ENCODE results near the gene ZXDC.

Gene ZXDC

GRCh38 chr3:126438746-126439145 lies 36.9 kb downstream of the ZXDC start:
- H3K27me3 ChIP-seq (replicated peaks; ENCODE audit: control insufficient read depth, insufficient read depth, low read length), result no peaks in the 10 kb centered on the region
- peaks cover 4% of the 10 kb centered on the region for H3K36me3 ChIP-seq (ENCODE audit: control insufficient read depth, insufficient read depth, low read length)
- H3K4me3 ChIP-seq (replicated peaks; ENCODE audit: low read depth, low read length), result no peak overlapping the region
- no peak for DNase-seq (ENCODE audit: extremely low read depth, insufficient read length)
- TF ChIP-seq CTCF (IDR thresholded peaks at IDR 0.05; ENCODE audit: insufficient read depth, low read length, poor library complexity, severe bottlenecking), result no peak

GRCh38 chr3:126438186-126438585 lies 37.5 kb downstream of the ZXDC start:
- no peak for DNase-seq (ENCODE audit: extremely low read depth, insufficient read length)
- Histone ChIP-seq H3K4me3 (replicated peaks; ENCODE audit: low read depth, low read length) (no peak overlapping the region), H3K27me3 (replicated peaks; ENCODE audit: control insufficient read depth, insufficient read depth, low read length) (no peaks in the 10 kb centered on the region), H3K36me3 (ENCODE audit: control insufficient read depth, insufficient read depth, low read length) (peaks cover 4% of the 10 kb centered on the region)
- no peak for TF ChIP-seq CTCF (IDR thresholded peaks at IDR 0.05; ENCODE audit: insufficient read depth, low read length, poor library complexity, severe bottlenecking)

- Histone ChIP-seq H3K4me3 (replicated peaks; ENCODE audit: low read depth, low read length) (no peak overlapping the region), H3K27me3 (replicated peaks; ENCODE audit: control insufficient read depth, insufficient read depth, low read length) (no peaks in the 10 kb centered on the region), H3K36me3 (ENCODE audit: control insufficient read depth, insufficient read depth, low read length) (peaks cover 4% of the 10 kb centered on the region)
- TF ChIP-seq CTCF (IDR thresholded peaks at IDR 0.05; ENCODE audit: insufficient read depth, low read length, poor library complexity, severe bottlenecking), result no peak
- DNase-seq (ENCODE audit: extremely low read depth, insufficient read length), result no peak
Measured at GRCh38 chr3:126436826-126437717, 38.6 kb downstream of the ZXDC start.

- no peak for DNase-seq (ENCODE audit: extremely low read depth, insufficient read length)
- Histone ChIP-seq H3K36me3 (ENCODE audit: control insufficient read depth, insufficient read depth, low read length) (no peaks in the 10 kb centered on the region; the same call in 1 of the 2 replicates), H3K4me3 (replicated peaks; ENCODE audit: low read depth, low read length) (no peak overlapping the region), H3K27me3 (replicated peaks; ENCODE audit: control insufficient read depth, insufficient read depth, low read length) (no peaks in the 10 kb centered on the region)
- no peak for TF ChIP-seq CTCF (IDR thresholded peaks at IDR 0.05; ENCODE audit: insufficient read depth, low read length, poor library complexity, severe bottlenecking)
Measured at GRCh38 chr3:126435456-126436315, 40.0 kb downstream of the ZXDC start.

- Histone ChIP-seq H3K36me3 (ENCODE audit: control insufficient read depth, insufficient read depth, low read length) (no peaks in the 10 kb centered on the region; the same call in 1 of the 2 replicates), H3K27me3 (replicated peaks; ENCODE audit: control insufficient read depth, insufficient read depth, low read length) (no peaks in the 10 kb centered on the region), H3K4me3 (replicated peaks; ENCODE audit: low read depth, low read length) (no peak overlapping the region)
- TF ChIP-seq CTCF (IDR thresholded peaks at IDR 0.05; ENCODE audit: insufficient read depth, low read length, poor library complexity, severe bottlenecking), result no peak
- DNase-seq (ENCODE audit: extremely low read depth, insufficient read length), result no peak
Measured at GRCh38 chr3:126434931-126435411, 40.7 kb downstream of the ZXDC start.

Measured in GM06990 (cell line).